Measurements from ENCODE around the gene TSPAN3.

Gene TSPAN3

DNA sequence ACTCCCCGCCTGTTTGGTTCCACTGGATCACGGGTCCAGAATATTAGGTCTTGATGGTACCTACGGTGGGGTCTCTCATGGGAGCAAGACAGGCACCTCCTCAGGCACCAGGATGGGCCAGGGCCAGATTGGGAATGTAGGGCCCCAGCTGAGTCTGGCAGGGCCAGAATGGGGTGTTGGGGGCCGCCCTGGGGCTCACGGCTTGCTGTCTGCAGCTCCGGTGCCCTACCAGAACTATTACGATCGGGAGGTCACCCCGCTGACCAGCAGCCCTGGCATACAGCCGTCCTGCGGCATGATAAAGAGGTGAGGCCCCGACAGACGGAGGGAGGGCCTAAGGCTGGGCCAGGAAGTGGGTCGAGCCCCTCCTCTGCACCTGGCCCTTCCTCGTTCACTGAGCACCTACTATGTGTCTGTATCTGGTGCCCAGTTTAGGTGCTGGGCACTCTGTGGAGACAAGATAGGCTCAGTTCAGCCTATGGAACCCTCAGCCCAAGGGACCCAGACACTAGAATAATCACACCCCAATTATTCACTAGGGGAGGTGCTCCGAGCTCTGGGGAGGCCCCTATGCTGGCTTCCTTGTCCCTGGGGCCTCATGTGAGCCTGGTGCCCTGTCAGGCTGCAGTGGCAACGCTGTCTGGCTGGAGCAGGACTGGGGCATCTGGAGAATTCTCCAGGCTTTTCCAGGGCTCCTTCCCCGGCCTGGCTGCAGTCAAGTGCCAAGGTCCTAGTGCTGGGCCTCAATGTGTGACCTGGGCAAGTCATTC is 38.1 kb downstream of the TSPAN3 start:
- peak; percentile 38 for DNase-seq

DNA sequence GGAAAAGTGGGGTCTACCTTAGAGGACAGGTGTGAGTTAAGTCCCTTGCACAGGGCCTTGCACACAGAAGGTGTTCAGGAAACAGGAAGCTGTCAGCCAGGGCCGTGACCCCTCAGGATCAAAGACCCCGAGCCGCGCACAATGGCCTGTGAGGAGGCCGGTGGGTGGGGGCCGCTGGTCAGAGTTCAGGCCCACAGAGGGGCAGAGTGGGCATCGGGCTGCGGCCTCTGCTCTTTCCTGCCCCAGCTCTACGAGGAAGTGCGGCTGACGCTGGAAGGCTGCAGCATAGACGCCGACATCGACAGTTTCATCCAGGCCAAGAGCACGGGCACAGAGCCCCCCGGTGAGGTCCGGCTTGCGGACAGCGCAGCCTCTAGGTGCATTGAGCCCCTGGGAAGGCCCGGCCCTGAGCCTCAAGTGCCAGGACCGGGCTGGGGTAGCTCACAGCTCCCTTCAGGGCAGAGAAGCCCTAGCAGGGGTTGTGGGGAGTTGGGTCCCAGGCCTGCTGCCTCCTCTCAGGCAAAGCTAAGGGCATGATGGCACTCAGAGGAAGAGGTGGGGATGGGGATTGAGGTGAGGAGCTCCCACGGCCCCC is 38.8 kb downstream of the TSPAN3 start:
- peak; percentile 48 for DNase-seq

DNA sequence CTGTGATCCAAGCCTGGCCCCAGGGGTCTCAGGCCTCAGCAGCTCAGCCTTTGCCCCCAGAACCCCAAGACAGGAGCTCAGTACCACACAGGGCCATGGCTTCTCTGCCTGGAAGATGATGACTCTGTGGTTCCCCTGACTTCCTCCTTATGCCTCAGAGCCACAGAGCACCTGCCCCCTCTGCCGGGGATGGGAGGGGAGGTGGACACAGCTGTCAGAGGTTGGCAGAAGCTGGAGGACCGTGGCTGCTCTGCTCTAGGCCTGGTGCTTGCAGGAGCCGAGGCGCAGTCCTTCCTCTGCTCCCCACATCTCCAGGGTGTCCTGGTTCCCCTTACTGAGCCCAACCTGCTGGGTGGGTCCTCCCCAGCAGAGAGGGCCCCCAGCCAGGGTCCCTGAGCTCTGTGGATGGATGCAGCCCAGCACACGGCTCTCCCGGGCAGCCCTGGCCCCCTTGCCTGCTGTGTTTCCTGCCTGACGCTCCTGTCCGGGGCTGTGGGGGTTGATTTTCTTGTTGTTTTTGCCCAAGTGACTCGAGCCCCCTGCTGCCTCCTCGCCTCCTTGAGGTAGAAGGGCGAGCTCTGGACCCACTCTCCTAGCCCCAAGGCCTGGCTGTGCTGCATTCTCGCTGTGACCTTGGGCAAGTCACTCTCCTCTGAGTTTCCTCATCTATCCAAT is 39.4 kb downstream of the TSPAN3 start:
- DNase-seq: peak; percentile 54

- DNase-seq: no peak
These were observed 40.0 kb downstream of the TSPAN3 start for GRCh38 chr15:77030928-77031375.

DNA sequence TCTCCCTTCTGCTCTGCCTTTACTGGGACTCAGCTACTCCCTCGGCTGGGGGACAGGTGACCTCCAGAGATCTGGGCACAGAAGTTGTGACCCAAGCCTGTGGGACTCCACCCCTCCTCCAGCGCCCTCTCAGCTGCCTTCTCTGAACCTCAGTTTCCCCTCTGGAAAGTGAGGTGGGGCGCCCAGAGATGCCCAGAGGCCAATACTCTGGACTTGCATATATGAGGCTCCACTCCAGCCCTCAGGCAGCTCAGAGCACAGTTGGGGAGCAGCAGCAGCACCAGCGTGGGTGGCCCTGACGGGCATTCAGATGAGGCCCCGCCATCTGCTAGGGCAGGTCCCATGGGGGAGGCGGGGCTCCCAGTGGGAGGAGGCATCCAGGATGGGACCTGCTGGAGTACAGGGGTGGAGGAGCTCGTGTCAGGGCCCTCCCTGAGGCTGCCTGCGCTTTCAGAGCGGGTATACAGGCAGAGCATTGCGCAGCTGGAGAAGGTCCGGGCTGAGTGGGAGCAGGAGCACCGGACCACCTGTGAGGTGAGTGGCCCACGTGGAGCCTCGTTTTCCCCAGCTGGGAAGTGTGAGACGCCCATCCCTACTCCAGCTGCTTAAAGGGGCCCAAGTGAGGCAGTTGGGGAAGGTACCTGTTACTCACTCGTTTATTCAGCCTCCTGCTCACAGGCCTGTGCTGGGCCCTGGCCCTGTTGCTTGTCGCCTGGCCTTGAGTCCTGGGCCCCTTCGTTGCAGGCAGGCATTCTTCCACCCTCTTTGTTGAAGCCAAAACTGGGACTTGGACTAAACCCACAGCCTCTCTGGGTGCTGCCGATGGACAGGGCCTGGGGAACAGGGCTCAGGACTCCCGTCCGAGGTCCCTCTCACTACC is 40.6 kb downstream of the TSPAN3 start:
- DNase-seq: peak; percentile 58

DNA sequence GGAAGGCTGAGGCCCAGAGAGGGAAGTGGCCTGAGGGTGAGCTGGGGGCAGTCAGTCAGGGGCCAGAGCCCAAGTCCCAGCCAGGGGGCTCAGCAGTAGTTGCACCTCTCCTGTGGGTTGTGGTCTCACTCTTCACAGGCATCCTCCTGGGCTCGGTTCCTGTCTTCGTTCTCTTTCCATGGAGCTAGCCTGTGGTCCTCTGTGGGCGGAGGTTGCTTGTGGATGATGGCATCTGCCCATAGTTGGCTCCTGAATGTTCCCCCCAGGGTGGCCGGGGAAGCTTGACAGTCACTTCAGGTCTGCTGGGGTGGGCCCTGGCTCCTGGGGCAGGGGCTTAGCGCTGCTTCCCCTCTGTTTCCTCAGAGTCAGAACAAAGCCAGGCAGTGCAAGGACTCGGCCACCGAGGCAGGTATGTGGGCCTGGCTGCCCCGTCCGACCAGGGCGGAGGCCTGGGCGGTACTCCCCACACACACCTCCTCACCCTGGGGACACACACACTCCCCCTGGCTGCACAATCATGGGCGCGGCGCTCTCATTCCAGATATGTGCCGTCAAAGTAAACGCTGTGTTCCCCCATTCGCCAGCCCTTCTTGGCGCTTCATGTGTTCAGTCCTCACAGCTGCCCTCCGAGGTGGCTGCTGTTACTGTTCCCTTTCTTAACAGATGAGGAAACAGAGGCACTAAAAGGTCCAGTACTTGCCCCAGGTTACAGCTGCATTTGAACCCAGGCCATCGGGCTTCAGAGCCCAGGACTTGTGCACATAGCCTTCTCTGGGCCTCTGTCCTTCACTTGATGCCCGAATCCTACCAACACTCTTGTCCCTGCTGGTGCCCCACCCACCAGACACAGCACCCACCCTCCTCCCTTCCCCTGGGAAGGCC is 41.5 kb downstream of the TSPAN3 start:
- DNase-seq: peak; percentile 47

DNA sequence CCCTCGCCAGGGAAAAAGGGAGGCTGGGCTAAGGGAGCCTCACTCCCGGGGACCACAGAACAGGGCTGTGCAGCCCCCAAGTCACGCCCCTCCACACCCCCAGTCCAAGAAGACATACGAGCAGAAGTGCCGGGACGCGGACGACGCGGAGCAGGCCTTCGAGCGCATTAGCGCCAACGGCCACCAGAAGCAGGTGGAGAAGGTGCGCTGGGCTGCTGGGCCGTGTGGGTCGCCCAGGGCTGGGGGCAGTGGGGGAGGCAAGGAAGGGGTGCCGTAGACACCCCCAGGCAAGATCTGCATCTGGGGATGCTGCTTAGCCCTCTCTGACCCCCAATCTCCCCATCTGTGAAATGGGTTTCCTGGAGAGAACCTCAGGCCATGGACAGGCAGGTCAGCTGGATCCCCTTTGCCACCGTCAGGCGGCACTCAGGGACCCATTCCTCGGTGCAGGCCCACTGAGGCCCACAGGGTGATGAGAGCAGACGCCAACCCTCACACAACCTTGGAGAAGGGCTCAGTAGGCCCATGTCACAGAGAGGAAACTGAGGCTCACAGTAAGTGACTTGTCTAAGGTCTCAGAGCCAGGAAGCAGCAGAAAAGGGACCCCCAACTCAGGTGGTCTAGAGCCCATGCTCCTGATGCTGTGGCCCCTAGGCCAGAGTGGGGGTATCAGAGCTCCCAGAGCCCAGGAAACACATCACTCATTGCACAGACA is 42.3 kb downstream of the TSPAN3 start:
- DNase-seq: peak; percentile 42

DNA sequence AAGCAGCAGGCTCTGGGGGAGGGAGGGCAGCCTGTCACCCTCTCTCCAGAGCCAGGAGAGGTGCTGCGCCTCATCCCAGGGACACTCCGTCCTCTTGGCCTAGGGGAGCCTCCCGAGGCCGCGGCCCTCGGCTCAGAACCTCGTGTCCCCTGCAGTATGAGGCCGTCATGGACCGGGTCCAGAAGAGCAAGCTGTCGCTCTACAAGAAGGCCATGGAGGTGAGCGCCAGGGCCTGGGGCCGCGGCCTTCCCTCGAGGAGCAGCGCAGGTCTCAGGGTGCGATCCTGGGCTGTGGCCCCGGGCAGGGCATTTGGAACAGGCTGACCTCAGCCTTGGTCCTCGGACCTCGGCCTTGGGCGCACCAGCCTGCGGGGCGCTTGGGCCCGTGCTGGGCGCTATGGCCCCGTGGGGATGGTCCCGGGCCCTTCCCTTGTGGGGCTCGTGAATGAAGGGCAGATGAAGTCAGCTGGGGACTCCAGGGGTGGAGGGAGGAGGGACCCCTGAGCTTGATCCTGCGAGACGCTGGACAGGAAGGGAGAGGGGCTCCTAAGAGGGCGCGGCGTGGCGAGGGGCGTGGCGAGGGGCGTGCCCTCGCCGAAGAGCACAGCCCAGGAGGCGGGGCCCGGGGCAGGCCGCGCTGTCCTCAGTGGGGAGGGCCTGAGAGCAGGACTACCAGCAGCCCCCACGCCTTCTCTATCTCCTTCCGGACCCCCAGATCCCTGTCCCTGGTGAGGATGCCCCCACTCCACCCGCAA is 43.0 kb downstream of the TSPAN3 start:
- DNase-seq: peak; percentile 67

DNA sequence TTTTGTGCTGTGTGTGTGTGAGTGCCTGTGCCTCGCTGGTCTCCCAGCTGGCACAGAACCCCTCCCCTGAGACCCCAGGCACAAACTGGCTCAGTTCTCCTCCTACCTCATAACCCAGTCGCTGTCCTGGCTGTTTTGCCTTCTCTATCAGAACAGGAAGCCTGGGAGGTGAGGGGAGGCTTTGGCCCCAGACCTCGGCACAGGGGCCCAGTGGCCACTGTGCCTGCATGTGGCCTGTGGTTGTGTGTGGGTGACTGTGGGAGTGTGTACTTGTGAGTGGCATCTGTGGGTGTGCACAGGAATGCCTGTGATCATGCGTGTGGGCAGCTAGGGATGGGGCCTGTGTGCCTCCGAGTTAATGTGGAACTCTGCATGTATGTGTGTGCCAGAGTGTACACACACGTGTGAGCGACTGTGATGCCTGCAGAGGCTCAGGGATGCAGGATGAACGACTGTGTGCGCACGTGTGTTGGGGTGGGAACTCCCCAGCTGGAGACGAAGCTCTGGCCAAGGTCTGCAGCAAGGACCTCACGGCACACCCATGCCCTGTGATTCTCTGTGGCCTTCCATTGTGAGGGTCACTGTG is 43.7 kb downstream of the TSPAN3 start:
- peak; percentile 54 for DNase-seq

DNA sequence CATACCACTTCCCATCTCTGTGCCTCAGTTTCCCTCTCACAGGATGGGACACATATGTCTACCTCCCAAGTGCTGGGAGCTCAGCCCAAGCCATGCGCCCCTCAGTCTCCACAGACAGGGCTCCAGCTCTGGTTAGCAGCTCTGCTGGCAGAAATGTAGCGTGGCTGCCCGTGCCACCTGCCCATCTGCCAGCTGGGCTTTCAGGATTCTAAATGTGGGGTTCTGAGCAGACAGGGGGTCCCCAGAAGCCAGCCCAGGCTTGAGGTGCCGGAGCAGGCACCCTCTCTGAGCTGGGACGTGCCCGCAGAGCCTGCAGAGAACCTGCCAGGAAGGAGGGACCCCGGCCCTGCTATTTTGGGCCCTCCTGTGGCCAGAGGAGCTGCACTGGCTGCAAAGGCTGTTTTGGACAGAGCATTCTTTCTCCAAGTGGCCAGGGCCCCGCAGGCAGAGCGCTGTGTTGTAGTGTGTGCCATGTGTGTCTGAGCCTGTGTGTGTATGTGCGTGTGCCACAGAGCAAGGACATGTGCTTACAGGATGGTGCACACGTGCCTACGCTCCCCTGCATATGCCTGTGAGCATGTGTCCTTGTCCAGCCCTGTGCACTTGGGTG is 44.3 kb downstream of the TSPAN3 start:
- no peak for DNase-seq

- DNase-seq: peak; percentile 51
These were observed 44.9 kb downstream of the TSPAN3 start for GRCh38 chr15:77025941-77026411.

- DNase-seq: peak; percentile 46
These were observed 45.6 kb downstream of the TSPAN3 start for GRCh38 chr15:77025083-77025901.

- peak; percentile 80 for DNase-seq
These were observed 46.4 kb downstream of the TSPAN3 start for GRCh38 chr15:77024273-77025082.

- peak; percentile 38 for DNase-seq
These were observed 47.2 kb downstream of the TSPAN3 start for GRCh38 chr15:77023576-77024272.

- DNase-seq: peak; percentile 49
These were observed 48.0 kb downstream of the TSPAN3 start for GRCh38 chr15:77022646-77023575.

Data from islet precursor cell (in vitro differentiated cells).